ENCODE data around the gene AMER1. TPM values are rescaled to one million over a fixed set of nuclear protein-coding genes. Genes with fewer than 3 reads are reported as not detected.

The AMER1 gene
- polyA plus RNA-seq, 1 experiment, result 1.2 TPM

DNA sequence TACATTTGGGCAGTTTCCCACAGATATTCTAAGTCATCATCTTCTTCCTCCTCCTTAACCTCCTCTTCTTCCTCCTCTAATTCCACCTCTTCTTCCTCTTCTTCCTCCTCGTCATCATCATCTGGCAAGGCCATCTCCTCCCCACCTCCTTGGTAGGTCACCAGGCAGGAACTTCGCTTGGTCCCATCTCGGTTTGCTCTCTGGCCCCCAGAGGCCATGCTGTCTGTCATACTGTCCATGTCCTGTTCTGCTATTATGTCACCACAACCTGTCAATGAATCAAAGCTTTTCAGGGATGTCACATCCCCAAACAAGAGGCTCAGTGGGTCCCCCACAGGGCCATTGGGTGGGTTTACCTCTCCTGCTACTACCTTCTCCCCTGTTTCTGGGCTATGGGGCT is 13.5 kb downstream of the AMER1 start:
- no peak for DNase-seq (ENCODE audit: low read depth)
- Histone ChIP-seq H3K27me3 (ENCODE audit: control insufficient read depth, insufficient read depth, low read length) (no peaks in the 10 kb centered on the region), H3K4me3 (ENCODE audit: low read depth, low read length) (no peak overlapping the region), H3K36me3 (ENCODE audit: control insufficient read depth, insufficient read depth, low read length) (no peaks in the 10 kb centered on the region; the same call in none of the 2 replicates)
- POLR2A ChIA-PET, result no interaction called here
- TF ChIP-seq, protein P1, sequence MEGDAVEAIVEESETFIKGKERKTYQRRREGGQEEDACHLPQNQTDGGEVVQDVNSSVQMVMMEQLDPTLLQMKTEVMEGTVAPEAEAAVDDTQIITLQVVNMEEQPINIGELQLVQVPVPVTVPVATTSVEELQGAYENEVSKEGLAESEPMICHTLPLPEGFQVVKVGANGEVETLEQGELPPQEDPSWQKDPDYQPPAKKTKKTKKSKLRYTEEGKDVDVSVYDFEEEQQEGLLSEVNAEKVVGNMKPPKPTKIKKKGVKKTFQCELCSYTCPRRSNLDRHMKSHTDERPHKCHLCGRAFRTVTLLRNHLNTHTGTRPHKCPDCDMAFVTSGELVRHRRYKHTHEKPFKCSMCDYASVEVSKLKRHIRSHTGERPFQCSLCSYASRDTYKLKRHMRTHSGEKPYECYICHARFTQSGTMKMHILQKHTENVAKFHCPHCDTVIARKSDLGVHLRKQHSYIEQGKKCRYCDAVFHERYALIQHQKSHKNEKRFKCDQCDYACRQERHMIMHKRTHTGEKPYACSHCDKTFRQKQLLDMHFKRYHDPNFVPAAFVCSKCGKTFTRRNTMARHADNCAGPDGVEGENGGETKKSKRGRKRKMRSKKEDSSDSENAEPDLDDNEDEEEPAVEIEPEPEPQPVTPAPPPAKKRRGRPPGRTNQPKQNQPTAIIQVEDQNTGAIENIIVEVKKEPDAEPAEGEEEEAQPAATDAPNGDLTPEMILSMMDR (IDR thresholded peaks at IDR 0.05; ENCODE audit: insufficient read depth, low read depth, low read length), result no peak
- CTCF ChIA-PET, result no interaction called here

GRCh38 chrX:64191281-64192010 is 14.1 kb downstream of the AMER1 start:
- Histone ChIP-seq H3K36me3 (ENCODE audit: control insufficient read depth, insufficient read depth, low read length) (no peaks in the 10 kb centered on the region; the same call in none of the 2 replicates), H3K27me3 (ENCODE audit: control insufficient read depth, insufficient read depth, low read length) (no peaks in the 10 kb centered on the region), H3K4me3 (ENCODE audit: low read depth, low read length) (no peak overlapping the region)
- DNase-seq (ENCODE audit: low read depth), result no peak
- TF ChIP-seq, protein P1 (IDR thresholded peaks at IDR 0.05; ENCODE audit: insufficient read depth, low read depth, low read length), result no peak
- ChIA-PET POLR2A (no interaction called here), CTCF (no interaction called here)

GRCh38 chrX:64190136-64190740 is 15.3 kb downstream of the AMER1 start:
- TF ChIP-seq, protein P1 (IDR thresholded peaks at IDR 0.05; ENCODE audit: insufficient read depth, low read depth, low read length), result no peak
- ChIA-PET POLR2A (no interaction called here), CTCF (no interaction called here)
- H3K36me3 ChIP-seq (ENCODE audit: control insufficient read depth, insufficient read depth, low read length), result no peaks in the 10 kb centered on the region; the same call in none of the 2 replicates
- no peak for DNase-seq (ENCODE audit: low read depth)
- H3K4me3 ChIP-seq (ENCODE audit: low read depth, low read length), result no peak overlapping the region
- no peaks in the 10 kb centered on the region for H3K27me3 ChIP-seq (ENCODE audit: control insufficient read depth, insufficient read depth, low read length)

- Histone ChIP-seq H3K4me3 (ENCODE audit: low read depth, low read length) (no peak overlapping the region), H3K27me3 (ENCODE audit: control insufficient read depth, insufficient read depth, low read length) (no peaks in the 10 kb centered on the region), H3K36me3 (ENCODE audit: control insufficient read depth, insufficient read depth, low read length) (no peaks in the 10 kb centered on the region; the same call in none of the 2 replicates)
- TF ChIP-seq, protein P1 (IDR thresholded peaks at IDR 0.05; ENCODE audit: insufficient read depth, low read depth, low read length), result no peak
- POLR2A ChIA-PET, result no interaction called here
- no peak for DNase-seq (ENCODE audit: low read depth)
- CTCF ChIA-PET, result no interaction called here
Measured at GRCh38 chrX:64188901-64189300, 16.6 kb downstream of the AMER1 start.

DNA sequence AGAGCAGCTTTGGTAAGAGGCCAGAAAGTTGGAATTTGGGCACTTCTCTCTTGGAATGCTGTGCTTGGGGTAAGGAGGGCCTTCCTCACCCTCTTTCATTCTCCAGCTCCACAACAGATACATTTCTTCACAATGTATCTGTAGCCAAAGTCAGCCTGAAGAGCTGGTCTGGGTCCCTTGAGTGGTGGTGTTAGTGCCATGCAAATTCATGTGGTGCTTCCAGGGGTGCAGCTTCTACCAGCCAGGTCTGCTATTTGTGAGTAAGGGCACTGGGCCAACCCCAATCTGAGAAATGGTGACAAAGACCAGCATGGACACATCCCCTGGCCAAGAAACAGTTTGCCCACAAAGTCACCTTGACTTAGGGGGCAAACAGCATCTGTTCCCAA is 17.8 kb downstream of the AMER1 start:
- CTCF ChIA-PET, result interaction anchor here (0.7 kb wide), 1 partner anchor 11 kb away, joined by 3 read pairs; no protein-coding TSS in a partner anchor
- H3K36me3 ChIP-seq (ENCODE audit: control insufficient read depth, insufficient read depth, low read length), result no peaks in the 10 kb centered on the region; the same call in none of the 2 replicates
- TF ChIP-seq, protein P1 (IDR thresholded peaks at IDR 0.05; ENCODE audit: insufficient read depth, low read depth, low read length), result no peak
- POLR2A ChIA-PET, result no interaction called here
- no peak for DNase-seq (ENCODE audit: low read depth)
- no peak overlapping the region for H3K4me3 ChIP-seq (ENCODE audit: low read depth, low read length)
- H3K27me3 ChIP-seq (ENCODE audit: control insufficient read depth, insufficient read depth, low read length), result no peaks in the 10 kb centered on the region
